Measurements from ENCODE around the gene AKAP6. TPM values are rescaled to one million over a fixed set of nuclear protein-coding genes. Genes with fewer than 3 reads are reported as not detected.
"Not testable (repeated sequence)": the region's sequence is repeated elsewhere in the genome, so short reads cannot be mapped to it uniquely, and the experiment has no call there.

AKAP6 gene
- total RNA-seq, 1 experiment from 2014 or later, result 1.9 TPM

DNA sequence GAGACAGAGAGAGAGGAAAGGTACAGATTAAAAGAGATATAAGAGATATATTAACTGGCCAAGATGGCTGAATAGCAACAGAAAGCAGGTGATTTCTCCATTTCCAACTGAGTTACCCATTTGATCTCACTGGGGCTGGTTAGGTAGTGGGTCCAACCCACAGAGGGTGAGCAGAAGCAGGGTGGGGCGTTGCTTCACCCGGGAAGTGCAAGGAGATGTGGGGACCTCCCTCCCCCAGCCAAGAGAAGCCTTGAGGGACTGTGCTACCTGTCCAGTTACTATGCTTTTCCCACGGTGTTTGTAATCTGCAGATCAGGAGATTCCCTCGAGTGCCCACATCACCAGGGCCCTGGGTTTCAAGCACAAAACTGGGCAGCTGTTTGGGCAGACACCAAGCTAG lies 131.2 kb downstream of the AKAP6 start:
- Histone ChIP-seq H3K9me3 (ENCODE audit: control insufficient read depth in 1 of 2, insufficient read depth in 1 of 2, low read depth in 1 of 2, low read length in 2 of 2) (no peaks in the 10 kb centered on the region), H3K36me3 (ENCODE audit: control insufficient read depth in 1 of 2, insufficient read depth in 2 of 2, low read length in 2 of 2) (no peaks in the 10 kb centered on the region), H3K9ac (ENCODE audit: low read length) (no peak overlapping the region), H3K27ac (ENCODE audit: low read depth, low read length) (no peak overlapping the region), H4K20me1 (ENCODE audit: insufficient read depth) (no peaks in the 10 kb centered on the region), H3K4me3 (replicated peaks in 1 of 2; ENCODE audit: low read depth in 1 of 2, low read length in 2 of 2) (no peak overlapping the region), H2AFZ (ENCODE audit: low read depth, low read length, poor library complexity, severe bottlenecking) (no peak overlapping the region), H3K4me1 (ENCODE audit: control insufficient read depth in 1 of 2, insufficient read depth in 2 of 2, low read length in 2 of 2) (no peaks in the 10 kb centered on the region), H3K4me2 (ENCODE audit: low read length) (no peak overlapping the region), H3K79me2 (ENCODE audit: insufficient read depth, low read length) (no peaks in the 10 kb centered on the region), H3K9me2 (ENCODE audit: insufficient read depth) (no peaks in the 10 kb centered on the region), H3K27me3 (ENCODE audit: insufficient read depth, low read length) (no peaks in the 10 kb centered on the region)
- ChIA-PET CTCF (no interaction called here), RAD21 (ENCODE audit: low non-redundant PET in 1 of 2, low total read pairs in 2 of 2, uncharacterized antibody in 2 of 2, unreplicated experiment in 2 of 2) (no interaction called here), POLR2A (no interaction called here)
- BruUV-seq (replicated peaks), result no TSS peak
- TF ChIP-seq, protein P1, sequence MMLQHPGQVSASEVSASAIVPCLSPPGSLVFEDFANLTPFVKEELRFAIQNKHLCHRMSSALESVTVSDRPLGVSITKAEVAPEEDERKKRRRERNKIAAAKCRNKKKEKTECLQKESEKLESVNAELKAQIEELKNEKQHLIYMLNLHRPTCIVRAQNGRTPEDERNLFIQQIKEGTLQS (IDR thresholded peaks at IDR 0.05), result no peak
- no peak for TF ChIP-seq EZH2phosphoT487 (IDR thresholded peaks at IDR 0.05; ENCODE audit: borderline replicate concordance)
- no peak for TF ChIP-seq SP1 (IDR thresholded peaks at IDR 0.05; ENCODE audit: low read depth)
- no peak for TF ChIP-seq EZH2 (IDR thresholded peaks at IDR 0.05)
- TF ChIP-seq FOSL1 (IDR thresholded peaks at IDR 0.05; ENCODE audit: low read depth), result no peak
- TF ChIP-seq, protein P2, sequence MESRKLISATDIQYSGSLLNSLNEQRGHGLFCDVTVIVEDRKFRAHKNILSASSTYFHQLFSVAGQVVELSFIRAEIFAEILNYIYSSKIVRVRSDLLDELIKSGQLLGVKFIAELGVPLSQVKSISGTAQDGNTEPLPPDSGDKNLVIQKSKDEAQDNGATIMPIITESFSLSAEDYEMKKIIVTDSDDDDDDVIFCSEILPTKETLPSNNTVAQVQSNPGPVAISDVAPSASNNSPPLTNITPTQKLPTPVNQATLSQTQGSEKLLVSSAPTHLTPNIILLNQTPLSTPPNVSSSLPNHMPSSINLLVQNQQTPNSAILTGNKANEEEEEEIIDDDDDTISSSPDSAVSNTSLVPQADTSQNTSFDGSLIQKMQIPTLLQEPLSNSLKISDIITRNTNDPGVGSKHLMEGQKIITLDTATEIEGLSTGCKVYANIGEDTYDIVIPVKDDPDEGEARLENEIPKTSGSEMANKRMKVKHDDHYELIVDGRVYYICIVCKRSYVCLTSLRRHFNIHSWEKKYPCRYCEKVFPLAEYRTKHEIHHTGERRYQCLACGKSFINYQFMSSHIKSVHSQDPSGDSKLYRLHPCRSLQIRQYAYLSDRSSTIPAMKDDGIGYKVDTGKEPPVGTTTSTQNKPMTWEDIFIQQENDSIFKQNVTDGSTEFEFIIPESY (IDR thresholded peaks at IDR 0.05; ENCODE audit: extremely low read depth, insufficient replicate concordance, low read length), result no peak
- no peak for TF ChIP-seq ELF1 (IDR thresholded peaks at IDR 0.05; ENCODE audit: borderline replicate concordance, low read depth)
- TF ChIP-seq SIN3A (IDR thresholded peaks at IDR 0.05; ENCODE audit: low read depth), result no peak
- no peak for TF ChIP-seq ZNF274 (IDR thresholded peaks at IDR 0.05; ENCODE audit: low read depth, low read length)
- TF ChIP-seq CEBPB (IDR thresholded peaks at IDR 0.05; ENCODE audit: low read depth), result no peak
- no peak for TF ChIP-seq SRF (IDR thresholded peaks at IDR 0.05; ENCODE audit: low read depth)
- TF ChIP-seq TCF7L2 (IDR thresholded peaks at IDR 0.05; ENCODE audit: borderline replicate concordance, extremely low read depth, insufficient read depth, insufficient read length), result no peak
- ATAC-seq, result no peak
- intact Hi-C loops (cut with micrococcal nuclease), result loop anchor here (10.0 kb wide), 1 partner anchor 385 kb away; the partner anchor contains the start of gene ARHGAP5
- DNase-seq (ENCODE audit: low read depth, low spot score), result no peak

DNA sequence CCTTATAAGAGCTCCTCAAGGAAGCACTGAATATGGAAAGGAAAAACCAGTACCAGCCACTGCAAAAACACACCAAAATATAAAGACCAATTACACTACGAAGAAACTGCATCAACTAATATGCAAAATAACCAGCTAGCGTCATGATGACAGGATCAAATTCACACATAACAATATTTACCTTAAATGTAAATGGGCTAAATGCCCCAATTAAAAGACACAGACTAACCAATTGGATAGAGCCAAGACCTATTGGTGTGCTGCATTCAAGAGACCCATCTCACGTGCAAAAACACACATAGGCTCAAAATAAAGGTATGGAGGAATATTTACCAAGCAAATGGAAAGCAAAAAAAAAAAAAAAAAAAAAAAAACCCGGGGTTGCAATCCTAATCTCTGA lies 133.5 kb downstream of the AKAP6 start:
- H3K4me1 ChIP-seq (ENCODE audit: control insufficient read depth in 1 of 2, insufficient read depth in 2 of 2, low read length in 2 of 2); BruUV-seq (replicated peaks); H3K9me2 ChIP-seq (ENCODE audit: insufficient read depth); H3K27ac ChIP-seq (ENCODE audit: low read depth, low read length); H3K4me3 ChIP-seq (replicated peaks in 1 of 2; ENCODE audit: low read depth in 1 of 2, low read length in 2 of 2); H3K9ac ChIP-seq (ENCODE audit: low read length); CTCF ChIA-PET; DNase-seq (ENCODE audit: low read depth, low spot score); RAD21 ChIA-PET (ENCODE audit: low non-redundant PET in 1 of 2, low total read pairs in 2 of 2, uncharacterized antibody in 2 of 2, unreplicated experiment in 2 of 2); POLR2A ChIA-PET; ATAC-seq; H3K36me3 ChIP-seq (ENCODE audit: control insufficient read depth in 1 of 2, insufficient read depth in 2 of 2, low read length in 2 of 2); H3K4me2 ChIP-seq (ENCODE audit: low read length); H4K20me1 ChIP-seq (ENCODE audit: insufficient read depth); H3K9me3 ChIP-seq (ENCODE audit: control insufficient read depth in 1 of 2, insufficient read depth in 1 of 2, low read depth in 1 of 2, low read length in 2 of 2); H3K79me2 ChIP-seq (ENCODE audit: insufficient read depth, low read length); H2AFZ ChIP-seq (ENCODE audit: low read depth, low read length, poor library complexity, severe bottlenecking); H3K27me3 ChIP-seq (ENCODE audit: insufficient read depth, low read length): not testable (repeated sequence)
- intact Hi-C loops (cut with micrococcal nuclease), result loop anchor here (10.0 kb wide), 1 partner anchor 388 kb away; the partner anchor contains the start of gene ARHGAP5
